Adrenal gland (tissue), 12 donors: Measurements from ENCODE around the gene PTPRN2. TPM values are rescaled to one million over a fixed set of nuclear protein-coding genes. Genes with fewer than 3 reads are reported as not detected.

Experiments
- DNase-seq, 7 donors: peaks; one replicate each; pipeline ENCODE4 v3.0.0-alpha.2; 2019 to 2020
- H3K27ac ChIP-seq, 5 donors: fragments of 200-600 bp; sonication (generic) in 4 of 5; 1 replicate in 3 of 5; 2 replicates in 2 of 5; pipeline versions ENCODE4 v1.5.1 to v1.8.0; 2016 to 2020; ENCODE audit warnings: mild to moderate bottlenecking in 1 of 5
- H3K27me3 ChIP-seq: fragments of 200-600 bp; 2 replicates; pipeline ENCODE4 v1.8.0; 2021
- H3K36me3 ChIP-seq, 2 donors: fragments of 200-600 bp; replicated peaks in 1 of 2; 1 replicate in 1 of 2; 2 replicates in 1 of 2; pipeline versions ENCODE4 v1.5.1 to v1.8.0; 2018 to 2022
- H3K4me1 ChIP-seq, 2 donors: fragments of 200-600 bp; replicated peaks in 1 of 2; 1 replicate in 1 of 2; 2 replicates in 1 of 2; pipeline versions ENCODE4 v1.5.1 to v1.8.0; 2018 to 2021
- H3K4me3 ChIP-seq, 4 donors: fragments of 200-600 bp; sonication (generic) in 3 of 4; one replicate each; pipeline ENCODE4 v1.5.1; 2016 to 2018
- H3K9me3 ChIP-seq, 3 donors: fragments of 200-600 bp; sonication (generic) in 1 of 3; replicated peaks in 1 of 3; 1 replicate in 2 of 3; 2 replicates in 1 of 3; pipeline versions ENCODE4 v1.5.1 to v1.8.0; 2016 to 2021
- POLR2A ChIP-seq, 2 donors: fragments of 450-650 bp; IDR thresholded peaks; one replicate each; pipeline ENCODE4 v1.6.1; 2017; ENCODE audit warnings: antibody characterized with exemption in 2 of 2, mild to moderate bottlenecking in 2 of 2, moderate library complexity in 1 of 2
- WGBS, 4 donors: extraction: QIAGEN DNeasy Blood & Tissue Kit in 2 of 4; methylation state at CpG; one replicate each; pipeline versions ENCODE4 v1.1.5 to v1.1.7; 2013 to 2017; 5-methylcytosine and 5-hydroxymethylcytosine counted together
- intact Hi-C, 2 donors: fragments of 100-400 bp; cut with DNase I; formaldehyde crosslinking; loops; one replicate each; pipeline versions ENCODE4 v1.14.1 to v1.15.0; 2022 to 2023
- polyA plus RNA-seq, 3 donors: library from polyadenylated mRNA; stranded (reverse); fragments of 200-250 nt in 2 of 3; fragments of 350-450 nt in 1 of 3; fragmentation: Illumina TruSeq in 1 of 3; extraction: RNeasy Lipid Tissue Mini Kit (QIAGEN cat#74804) in 1 of 3; gene quantifications; one replicate each; pipeline ENCODE4 v1.2.3, GENCODE V29; 2013 to 2014
- total RNA-seq, 9 donors: library from RNA; depleted of rRNA in 4 of 9; stranded (reverse); fragments of >200 nt in 4 of 9; fragments of 120-200 nt in 1 of 9; fragmentation: NEBNext Ultra II Directional in 1 of 9; extraction: Animal tissue kit (Norgen Biotek cat#: 25700) in 1 of 9; gene quantifications; one replicate each; pipeline versions ENCODE4 v1.1.0 to v1.2.4, GENCODE V29; 2013 to 2023
- TF ChIP-seq, protein P1 (sequence below), 6 experiments: fragments of 450-650 bp in 4 of 6; fragments of 200-600 bp in 2 of 6; sonication (generic) in 1 of 6; IDR thresholded peaks; 1 replicate in 5 of 6; 2 replicates in 1 of 6; pipeline versions ENCODE4 v1.5.1 to v1.8.0; 2016 to 2021; ENCODE audit warnings: antibody characterized with exemption in 6 of 6, mild to moderate bottlenecking in 2 of 6, moderate library complexity in 1 of 6
- donor health status: healthy with polysubstance abuse.
- donor health status: Bipolar disorder and iron deficiency.
- donor health status: DM: yes; HTN: yes; CAD: no.
- donor health status: DM: no; HTN: no; CAD: no.
- donor health status: DM: no; HTN: no; CAD: no.
- donor health status: DM: yes; HTN: yes; CAD: no.

The PTPRN2 gene
- total and polyA plus RNA-seq, 12 donors = 2.2 to 16.2 (median 3.4) TPM

DNA sequence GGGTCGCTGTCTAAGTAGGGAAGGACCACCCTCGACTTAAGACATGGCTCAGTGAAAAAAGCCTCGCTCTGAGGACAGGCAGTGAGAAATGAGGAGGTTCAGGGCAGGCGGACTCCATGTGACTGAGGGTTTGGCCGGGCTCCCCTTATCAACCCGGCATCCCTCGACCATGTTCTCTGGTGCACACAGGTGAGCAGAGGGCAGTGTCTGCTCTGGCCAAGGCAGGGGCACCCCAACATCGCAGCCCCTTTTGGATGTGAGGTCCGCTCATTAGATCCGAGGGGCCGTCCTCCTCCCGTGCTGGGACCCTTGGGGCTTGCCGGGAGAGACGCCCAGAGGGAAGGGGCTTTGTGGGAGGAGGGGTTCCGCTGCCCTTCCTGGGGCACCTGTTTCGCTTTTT is 775.7 kb downstream of the PTPRN2 start:
- 77 to 83% (median 80%) methylated on average over 9 to 16 of the region's 16 CpGs for WGBS, 4 donors
- intact Hi-C loops = no loop called here
- H3K36me3 ChIP-seq = no peaks in the 10 kb centered on the region
- TF ChIP-seq POLR2A (IDR thresholded peaks at IDR 0.05) = no peak
- TF ChIP-seq, protein P1, sequence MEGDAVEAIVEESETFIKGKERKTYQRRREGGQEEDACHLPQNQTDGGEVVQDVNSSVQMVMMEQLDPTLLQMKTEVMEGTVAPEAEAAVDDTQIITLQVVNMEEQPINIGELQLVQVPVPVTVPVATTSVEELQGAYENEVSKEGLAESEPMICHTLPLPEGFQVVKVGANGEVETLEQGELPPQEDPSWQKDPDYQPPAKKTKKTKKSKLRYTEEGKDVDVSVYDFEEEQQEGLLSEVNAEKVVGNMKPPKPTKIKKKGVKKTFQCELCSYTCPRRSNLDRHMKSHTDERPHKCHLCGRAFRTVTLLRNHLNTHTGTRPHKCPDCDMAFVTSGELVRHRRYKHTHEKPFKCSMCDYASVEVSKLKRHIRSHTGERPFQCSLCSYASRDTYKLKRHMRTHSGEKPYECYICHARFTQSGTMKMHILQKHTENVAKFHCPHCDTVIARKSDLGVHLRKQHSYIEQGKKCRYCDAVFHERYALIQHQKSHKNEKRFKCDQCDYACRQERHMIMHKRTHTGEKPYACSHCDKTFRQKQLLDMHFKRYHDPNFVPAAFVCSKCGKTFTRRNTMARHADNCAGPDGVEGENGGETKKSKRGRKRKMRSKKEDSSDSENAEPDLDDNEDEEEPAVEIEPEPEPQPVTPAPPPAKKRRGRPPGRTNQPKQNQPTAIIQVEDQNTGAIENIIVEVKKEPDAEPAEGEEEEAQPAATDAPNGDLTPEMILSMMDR (IDR thresholded peaks at IDR 0.05) = no peak
- H3K27me3 ChIP-seq = no peaks in the 10 kb centered on the region
- H3K4me1 ChIP-seq = no peaks in the 10 kb centered on the region
- H3K9me3 ChIP-seq = no peaks in the 10 kb centered on the region
- no peak for DNase-seq
- no peak overlapping the region for H3K27ac ChIP-seq
- H3K4me3 ChIP-seq = no peak overlapping the region

DNA sequence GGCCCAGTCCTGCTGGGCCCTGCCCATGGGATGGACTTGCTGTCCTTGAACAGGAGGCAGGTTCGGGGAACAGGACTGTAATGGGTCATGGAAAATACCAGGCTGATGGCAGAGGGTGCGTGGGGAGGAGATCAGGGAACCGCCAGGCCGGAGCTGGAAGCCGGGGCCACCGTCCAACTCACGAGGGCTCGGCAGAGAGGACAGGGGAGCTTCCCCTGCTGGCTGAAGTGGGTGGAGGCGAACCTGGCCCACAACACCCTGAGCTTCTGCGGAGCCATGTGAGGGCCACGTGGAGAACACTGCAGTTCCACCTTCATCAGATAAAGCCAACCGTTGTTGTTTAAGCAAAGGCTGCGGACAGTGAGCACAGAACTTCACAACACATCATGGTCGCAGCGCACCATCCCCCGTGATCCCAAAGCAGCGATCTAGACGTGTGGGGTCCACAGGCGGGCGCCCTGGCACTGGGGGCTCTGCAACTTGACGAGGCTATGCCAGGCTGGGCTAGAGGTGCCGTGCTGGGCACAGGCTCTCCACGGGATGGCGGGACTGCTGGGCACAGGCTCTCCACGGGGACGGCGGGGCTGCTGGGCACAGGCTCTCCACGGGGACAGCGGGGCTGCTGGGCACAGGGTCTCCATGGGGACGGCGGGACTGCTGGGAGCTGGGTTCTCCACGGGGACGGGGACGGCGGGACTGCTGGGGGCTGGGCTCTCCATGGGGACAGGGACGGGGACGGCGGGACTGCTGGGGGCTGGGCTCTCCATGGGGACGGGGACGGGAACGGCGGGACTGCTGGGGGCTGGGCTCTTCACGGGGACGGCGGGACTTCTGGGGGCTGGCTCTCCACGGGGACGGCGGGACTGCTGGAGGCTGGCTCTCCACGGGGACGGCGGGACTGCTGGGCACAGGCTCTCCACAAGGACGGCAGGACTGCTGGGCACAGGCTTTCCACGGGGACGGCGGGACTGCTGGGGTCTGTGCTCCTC is 777.5 kb downstream of the PTPRN2 start:
- Histone ChIP-seq H3K27ac (no peak overlapping the region), H3K4me1 (no peaks in the 10 kb centered on the region), H3K4me3 (no peak overlapping the region), H3K27me3 (no peaks in the 10 kb centered on the region), H3K36me3 (no peaks in the 10 kb centered on the region), H3K9me3 (no peaks in the 10 kb centered on the region)
- intact Hi-C loops = no loop called here
- no peak for TF ChIP-seq POLR2A (IDR thresholded peaks at IDR 0.05)
- TF ChIP-seq, protein P1 (IDR thresholded peaks at IDR 0.05) = no peak
- 89 to 94% (median 92%) methylated on average over 20 to 55 of the region's 55 CpGs for WGBS, 4 donors
- no peak for DNase-seq

DNA sequence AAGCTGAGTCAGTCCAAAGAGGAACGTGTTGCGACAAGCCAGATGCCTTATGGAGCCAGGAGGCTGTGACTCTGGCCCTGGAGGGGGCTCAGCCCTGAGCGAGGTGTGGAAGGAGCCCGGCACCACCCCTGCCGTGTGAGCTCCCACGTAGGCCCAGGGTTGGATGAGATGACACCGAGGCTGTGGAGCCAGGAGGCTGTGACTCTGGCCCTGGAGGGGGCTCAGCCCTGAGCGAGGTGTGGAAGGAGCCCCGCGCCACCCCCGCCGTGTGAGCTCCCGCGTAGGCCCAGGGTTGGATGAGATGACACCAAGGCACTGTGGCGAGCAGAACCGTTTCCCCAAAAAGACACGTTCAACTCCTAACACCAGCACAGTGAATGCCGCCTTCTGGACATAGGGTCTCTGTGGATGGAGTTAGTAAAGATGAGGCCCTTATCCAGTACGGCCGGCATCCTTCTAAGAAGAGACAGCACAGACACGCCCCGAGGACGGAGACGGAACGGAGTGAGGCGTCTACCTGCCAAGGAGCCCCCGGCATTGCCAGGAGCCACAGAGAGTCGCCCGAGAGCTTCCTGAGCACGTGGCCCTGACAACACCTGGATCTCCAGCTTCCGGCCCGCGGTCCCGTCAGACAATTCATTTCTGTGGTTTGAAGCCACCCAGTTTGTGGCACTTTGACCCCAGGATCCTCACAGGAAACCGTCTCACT is 778.3 kb downstream of the PTPRN2 start:
- intact Hi-C loops = no loop called here
- WGBS, 4 donors = 91 to 95% (median 94%) methylated on average over 28 to 35 of the region's 35 CpGs
- no peak overlapping the region for H3K4me3 ChIP-seq
- no peaks in the 10 kb centered on the region for H3K36me3 ChIP-seq
- DNase-seq = no peak
- H3K4me1 ChIP-seq = no peaks in the 10 kb centered on the region
- no peak overlapping the region for H3K27ac ChIP-seq
- H3K27me3 ChIP-seq = no peaks in the 10 kb centered on the region
- no peaks in the 10 kb centered on the region for H3K9me3 ChIP-seq
- TF ChIP-seq, protein P1 (IDR thresholded peaks at IDR 0.05) = no peak

DNA sequence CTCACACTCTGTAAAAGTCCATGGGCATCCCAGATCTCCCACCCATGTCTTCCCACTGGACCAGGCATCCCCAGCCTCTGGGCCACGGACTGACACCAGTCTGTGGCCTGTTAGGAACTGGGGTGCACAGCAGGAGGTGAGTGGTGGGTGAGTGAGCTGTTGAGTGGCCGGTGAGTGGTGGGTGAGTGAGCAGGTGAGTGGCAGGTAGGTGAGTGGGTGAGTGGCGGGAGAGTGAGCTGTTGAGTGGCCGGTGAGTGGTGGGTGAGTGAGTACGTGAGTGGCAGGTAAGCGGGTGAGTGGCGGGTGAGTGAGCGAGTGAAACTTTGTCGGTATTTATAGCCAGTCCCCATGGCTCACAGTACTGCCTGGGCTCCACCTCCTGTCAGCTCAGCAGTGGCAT is 779.6 kb downstream of the PTPRN2 start:
- TF ChIP-seq POLR2A (IDR thresholded peaks at IDR 0.05) = no peak
- TF ChIP-seq, protein P1 (IDR thresholded peaks at IDR 0.05) = no peak
- Histone ChIP-seq H3K9me3 (no peaks in the 10 kb centered on the region), H3K4me1 (no peaks in the 10 kb centered on the region), H3K4me3 (no peak overlapping the region), H3K36me3 (no peaks in the 10 kb centered on the region), H3K27ac (no peak overlapping the region), H3K27me3 (no peaks in the 10 kb centered on the region)
- intact Hi-C loops = no loop called here
- DNase-seq = no peak
- 95 to 97% (median 96%) methylated on average over 9 of the region's 9 CpGs for WGBS, 4 donors
